ENCODE data around the gene TMEM183A. TPM values are rescaled to one million over a fixed set of nuclear protein-coding genes. Genes with fewer than 3 reads are reported as not detected.

The TMEM183A gene
- total RNA-seq, 2 experiments from 2014 or later = 75.7 to 78.7 TPM

DNA sequence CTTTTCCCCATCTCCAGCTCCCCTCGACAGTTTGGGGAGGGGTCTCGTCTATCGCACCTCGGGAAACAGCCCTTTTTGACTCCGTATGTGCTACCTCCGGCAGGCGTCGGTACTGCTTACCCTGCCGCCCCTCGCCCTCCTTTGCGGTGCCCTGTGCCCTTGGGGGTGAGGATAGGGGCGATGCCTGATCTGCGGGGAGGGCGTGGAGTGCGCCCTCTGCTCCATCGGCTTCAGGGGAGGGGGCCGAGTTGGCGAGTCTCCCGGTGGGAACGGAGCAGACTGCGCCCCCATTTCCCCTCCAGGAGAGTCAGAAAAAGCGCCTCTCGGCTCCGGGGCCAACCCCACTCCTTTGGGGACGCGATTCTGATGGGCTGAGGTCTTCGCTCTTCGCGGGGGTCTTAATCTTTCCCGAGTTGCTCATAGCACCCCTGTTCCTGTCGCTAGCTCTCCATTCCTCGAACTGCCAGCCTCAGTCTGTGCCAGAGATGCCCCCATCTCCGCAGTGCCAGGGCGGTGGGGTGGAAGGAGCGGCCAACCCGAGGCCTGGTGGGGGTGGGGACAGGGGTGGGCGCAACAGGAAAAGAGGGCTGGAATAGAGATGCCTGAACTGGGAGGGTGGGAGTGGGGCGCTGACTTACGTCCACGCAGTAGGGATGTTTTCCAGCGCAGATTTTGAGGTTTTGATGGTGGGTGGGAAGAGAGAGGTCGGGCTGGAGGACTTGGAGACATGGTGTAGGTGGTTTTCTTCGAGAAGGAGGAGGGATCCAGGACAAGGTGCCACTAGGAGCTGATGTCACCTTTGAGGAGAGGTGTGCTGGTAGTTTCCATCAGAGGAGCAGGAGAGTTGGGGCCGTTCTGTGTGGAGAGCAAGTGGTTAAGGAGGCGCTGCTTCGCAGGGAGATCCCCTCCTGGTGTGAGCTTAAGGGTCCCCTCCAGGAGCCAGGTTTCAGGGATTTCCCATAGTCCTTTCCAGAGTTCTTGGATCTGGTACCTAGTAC, 19.8 kb downstream of the TMEM183A start:
- ATAC-seq (peak; percentile 46), DNase-seq (peak; percentile 41)
- Mint-ChIP-seq H3K9me3 (ENCODE audit: low read depth) (peaks cover 3% of the 10 kb centered on the region), H3K4me1 (peaks cover 22% of the 10 kb centered on the region), H3K27me3 (peaks cover 9% of the 10 kb centered on the region), H3K27ac (no peak overlapping the region), H3K36me3 (peaks cover 25% of the 10 kb centered on the region), H3K4me3 (peak overlapping the region; percentile 70)
- CTCF ChIA-PET = interaction anchor here (0.8 to 6.8 kb wide), 6 partner anchors 13 to 189 kb away, joined by 3 to 48 read pairs (median 3); partner anchors contain the start of gene TMEM183A

DNA sequence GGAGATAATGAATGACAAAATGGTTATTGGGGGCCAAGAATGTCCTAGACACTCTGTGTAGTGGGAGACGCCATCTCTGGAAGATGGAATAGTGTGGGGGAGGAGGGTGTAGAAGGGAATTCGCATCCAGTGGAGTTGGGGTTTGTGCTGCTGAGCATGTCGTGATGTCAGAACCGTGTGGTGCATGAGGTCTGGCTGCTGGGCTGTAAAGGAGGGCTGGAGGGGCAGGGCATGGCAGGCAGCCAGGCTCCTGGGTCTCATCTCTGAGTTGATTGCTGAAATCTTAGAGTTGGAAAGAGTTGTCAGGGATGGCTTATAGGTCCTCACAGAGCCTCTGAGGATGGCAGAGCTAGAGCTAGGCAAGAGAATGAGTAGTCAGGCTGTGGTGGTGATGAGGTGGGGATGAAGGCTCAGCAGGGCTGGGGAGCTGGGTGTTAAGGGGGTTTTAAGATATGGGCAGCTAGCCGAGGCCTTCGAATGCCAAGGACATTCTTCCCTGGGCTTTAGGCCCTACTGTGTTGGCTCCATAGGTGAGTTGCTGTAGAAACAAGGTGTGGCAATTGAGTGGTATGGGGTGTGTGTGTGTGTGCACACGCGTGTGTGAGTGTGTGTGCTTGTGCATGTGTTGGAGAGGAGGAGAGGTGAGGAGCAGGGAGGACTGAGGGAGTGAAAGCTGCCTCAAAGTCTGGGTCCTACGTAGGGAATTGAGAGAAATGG, 21.1 kb downstream of the TMEM183A start:
- no peak for ATAC-seq
- H3K27ac Mint-ChIP-seq = no peak overlapping the region
- peaks cover 3% of the 10 kb centered on the region for H3K9me3 Mint-ChIP-seq (ENCODE audit: low read depth)
- H3K27me3 Mint-ChIP-seq = peaks cover 9% of the 10 kb centered on the region
- peak; percentile 39 for DNase-seq
- H3K4me1 Mint-ChIP-seq = peaks cover 22% of the 10 kb centered on the region
- H3K36me3 Mint-ChIP-seq = peaks cover 22% of the 10 kb centered on the region
- no peak overlapping the region for H3K4me3 Mint-ChIP-seq
- CTCF ChIA-PET = interaction anchor here (0.7 to 6.8 kb wide), 4 partner anchors 11 to 188 kb away, joined by 3 to 48 read pairs (median 3); no protein-coding TSS in a partner anchor

DNA sequence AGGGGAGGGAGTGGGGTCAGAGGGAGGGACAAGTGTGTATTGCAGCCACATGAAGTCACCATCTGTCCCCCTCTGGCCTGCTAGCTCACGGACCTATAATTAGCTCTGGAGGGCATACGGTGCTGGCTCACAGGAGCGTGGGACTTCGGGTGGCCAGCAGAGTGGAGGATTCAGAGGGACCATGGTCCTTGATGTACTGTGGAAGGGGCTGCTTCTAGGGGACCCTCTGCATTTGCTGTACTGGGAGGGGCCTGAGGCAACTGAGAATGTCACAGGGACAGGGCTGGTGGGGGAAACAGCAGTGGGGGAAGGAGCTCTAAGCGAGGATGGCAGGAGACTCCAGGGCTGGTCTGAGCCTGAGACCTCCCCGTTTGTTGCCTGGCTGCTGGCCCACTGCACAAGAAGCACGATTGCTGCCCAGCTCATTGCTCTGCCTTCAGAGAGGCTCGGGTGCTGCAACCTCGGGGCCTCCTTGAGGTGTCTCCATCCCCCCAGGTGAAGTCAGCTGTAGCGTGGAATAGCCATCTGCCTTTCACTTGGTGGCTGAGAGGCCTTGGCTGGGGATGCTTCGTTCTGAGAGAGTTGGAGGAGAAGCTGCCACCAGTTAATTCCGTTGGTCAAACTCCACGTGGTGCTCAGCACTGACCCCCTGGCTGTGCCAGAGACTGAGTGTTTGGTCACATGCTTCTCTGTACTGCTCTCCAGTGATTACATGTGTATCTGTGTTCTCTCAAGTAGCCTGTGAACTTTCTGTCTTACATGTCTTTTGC, 21.8 kb downstream of the TMEM183A start:
- no peak overlapping the region for H3K27ac Mint-ChIP-seq
- H3K27me3 Mint-ChIP-seq = peaks cover 9% of the 10 kb centered on the region
- ATAC-seq (no peak), DNase-seq (peak; percentile 37)
- CTCF ChIA-PET = interaction anchor here (0.7 to 6.8 kb wide), 4 partner anchors 11 to 240 kb away, joined by 3 to 48 read pairs (median 4); no protein-coding TSS in a partner anchor
- peaks cover 22% of the 10 kb centered on the region for H3K4me1 Mint-ChIP-seq
- H3K36me3 Mint-ChIP-seq = peaks cover 18% of the 10 kb centered on the region
- H3K9me3 Mint-ChIP-seq (ENCODE audit: low read depth) = peaks cover 3% of the 10 kb centered on the region
- no peak overlapping the region for H3K4me3 Mint-ChIP-seq

DNA sequence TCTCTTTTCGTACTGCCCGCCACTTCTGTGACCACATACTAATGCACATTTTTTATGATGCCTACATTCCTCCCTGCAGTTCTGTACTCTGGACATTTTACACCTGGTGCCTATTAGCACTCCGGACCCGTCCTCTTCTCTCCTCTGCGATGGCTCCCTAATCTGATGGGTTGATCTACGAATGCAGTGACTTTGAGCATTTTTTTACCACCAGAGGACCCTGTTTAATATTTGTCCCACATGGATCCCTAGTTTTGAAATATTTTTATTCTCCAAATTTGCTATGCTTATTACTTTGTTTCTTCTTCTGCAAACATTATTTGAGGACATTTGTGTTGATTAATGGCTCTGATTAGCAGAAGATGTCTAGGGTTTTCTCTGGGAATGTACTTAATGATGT, 24.3 kb downstream of the TMEM183A start:
- Mint-ChIP-seq H3K4me3 (no peak overlapping the region), H3K9me3 (ENCODE audit: low read depth) (no peaks in the 10 kb centered on the region), H3K4me1 (peaks cover 14% of the 10 kb centered on the region), H3K27ac (no peak overlapping the region), H3K27me3 (peaks cover 9% of the 10 kb centered on the region), H3K36me3 (no peaks in the 10 kb centered on the region)
- no peak for DNase-seq
- CTCF ChIA-PET = no interaction called here
- ATAC-seq = no peak

DNA sequence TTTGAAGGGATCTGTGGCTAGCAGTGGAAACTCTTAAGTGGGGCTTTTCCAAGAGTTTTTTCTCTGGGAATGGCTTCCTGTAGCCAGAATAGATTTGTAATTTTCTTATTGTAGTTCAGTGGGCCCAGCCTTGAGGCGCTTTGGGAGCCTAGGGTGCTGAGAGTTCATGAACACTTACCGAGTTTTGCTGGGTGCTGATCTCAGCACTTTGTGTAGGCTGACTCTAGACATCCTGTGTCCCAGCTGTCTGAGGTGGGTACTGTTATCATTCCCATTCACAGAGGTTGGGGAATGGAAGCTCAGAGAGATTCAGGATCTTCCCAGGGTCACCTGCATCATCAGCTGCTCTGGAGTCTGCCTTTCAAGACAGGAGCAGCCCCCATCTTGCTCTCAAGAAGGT, 26.1 kb downstream of the TMEM183A start:
- no peak overlapping the region for H3K27ac Mint-ChIP-seq
- H3K27me3 Mint-ChIP-seq = no peaks in the 10 kb centered on the region
- H3K4me1 Mint-ChIP-seq = peaks cover 9% of the 10 kb centered on the region
- H3K36me3 Mint-ChIP-seq = no peaks in the 10 kb centered on the region
- CTCF ChIA-PET = interaction anchor here (3.4 kb wide), 1 partner anchor 183 kb away, joined by 17 read pairs; no protein-coding TSS in a partner anchor
- H3K9me3 Mint-ChIP-seq (ENCODE audit: low read depth) = no peaks in the 10 kb centered on the region
- ATAC-seq (no peak), DNase-seq (no peak)
- H3K4me3 Mint-ChIP-seq = no peak overlapping the region

DNA sequence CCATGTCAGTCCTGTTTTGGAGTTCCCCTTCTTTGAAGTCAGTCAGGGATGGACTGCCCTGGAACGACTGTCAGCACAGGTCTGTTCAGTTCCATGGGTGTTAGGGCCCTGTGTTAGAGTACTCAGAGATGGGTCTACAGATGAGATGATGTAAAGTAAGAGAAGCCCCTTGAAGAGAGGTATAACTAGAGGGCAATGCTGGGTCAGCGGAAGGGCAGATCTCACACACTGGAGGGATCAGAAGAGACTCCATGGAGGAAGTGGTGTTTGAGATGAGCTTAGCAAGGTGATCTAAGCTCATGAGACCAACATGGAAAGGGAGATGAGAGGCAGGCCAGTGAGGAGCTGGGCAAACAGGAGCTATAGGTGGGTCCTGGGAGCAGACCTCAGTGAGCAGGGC, 26.7 kb downstream of the TMEM183A start:
- H3K27ac Mint-ChIP-seq = no peak overlapping the region
- CTCF ChIA-PET = interaction anchor here (1.1 to 3.4 kb wide), 3 partner anchors 133 to 234 kb away, joined by 3 to 17 read pairs (median 4); no protein-coding TSS in a partner anchor
- ATAC-seq = no peak

DNA sequence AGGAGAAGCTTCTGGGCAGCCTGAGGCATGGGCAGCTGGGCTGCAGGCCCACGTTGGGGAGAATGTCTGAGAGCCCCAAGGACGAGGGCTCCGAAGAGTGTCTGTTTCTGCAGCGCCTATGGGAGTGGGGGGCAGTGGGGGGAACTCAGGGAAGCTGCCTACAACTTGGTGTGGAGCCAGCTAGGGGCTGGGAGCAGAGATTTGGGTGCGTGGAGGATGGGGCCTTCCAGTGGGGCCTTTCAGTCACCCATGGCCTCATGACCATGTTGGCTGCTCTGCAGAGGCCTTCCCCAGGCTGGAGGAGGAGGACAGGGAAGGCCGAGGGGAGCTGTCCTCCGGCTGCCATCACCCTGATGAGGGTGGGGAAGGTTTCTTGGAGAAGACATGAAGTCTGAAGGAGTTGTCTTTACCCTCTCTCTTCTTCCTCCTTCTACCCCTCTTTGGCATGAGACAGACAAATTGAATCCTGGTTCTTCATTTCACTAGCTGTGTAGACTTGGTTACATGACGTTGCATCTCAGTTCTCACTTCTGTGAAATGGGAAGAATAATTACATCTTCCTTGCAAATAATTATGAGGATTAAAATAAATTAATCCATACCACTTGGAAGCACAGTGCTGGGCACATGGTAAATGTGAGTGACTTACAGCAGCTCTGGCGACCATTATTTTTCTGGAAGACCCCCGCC, 27.4 kb downstream of the TMEM183A start:
- H3K4me3 Mint-ChIP-seq = no peak overlapping the region
- peaks cover 3% of the 10 kb centered on the region for H3K36me3 Mint-ChIP-seq
- peaks cover 13% of the 10 kb centered on the region for H3K4me1 Mint-ChIP-seq
- CTCF ChIA-PET = interaction anchor here (1.1 to 3.4 kb wide), 3 partner anchors 132 to 233 kb away, joined by 3 to 17 read pairs (median 4); no protein-coding TSS in a partner anchor
- no peaks in the 10 kb centered on the region for H3K27me3 Mint-ChIP-seq
- ATAC-seq = no peak
- H3K27ac Mint-ChIP-seq = no peak overlapping the region
- no peaks in the 10 kb centered on the region for H3K9me3 Mint-ChIP-seq (ENCODE audit: low read depth)
- no peak for DNase-seq

More for the DNA sequence above, 26.7 kb downstream of the TMEM183A start:
- Mint-ChIP-seq H3K9me3 (ENCODE audit: low read depth) (no peaks in the 10 kb centered on the region), H3K36me3 (no peaks in the 10 kb centered on the region), H3K4me3 (no peak overlapping the region), H3K4me1 (peaks cover 9% of the 10 kb centered on the region), H3K27me3 (no peaks in the 10 kb centered on the region)
- no peak for DNase-seq

DNA sequence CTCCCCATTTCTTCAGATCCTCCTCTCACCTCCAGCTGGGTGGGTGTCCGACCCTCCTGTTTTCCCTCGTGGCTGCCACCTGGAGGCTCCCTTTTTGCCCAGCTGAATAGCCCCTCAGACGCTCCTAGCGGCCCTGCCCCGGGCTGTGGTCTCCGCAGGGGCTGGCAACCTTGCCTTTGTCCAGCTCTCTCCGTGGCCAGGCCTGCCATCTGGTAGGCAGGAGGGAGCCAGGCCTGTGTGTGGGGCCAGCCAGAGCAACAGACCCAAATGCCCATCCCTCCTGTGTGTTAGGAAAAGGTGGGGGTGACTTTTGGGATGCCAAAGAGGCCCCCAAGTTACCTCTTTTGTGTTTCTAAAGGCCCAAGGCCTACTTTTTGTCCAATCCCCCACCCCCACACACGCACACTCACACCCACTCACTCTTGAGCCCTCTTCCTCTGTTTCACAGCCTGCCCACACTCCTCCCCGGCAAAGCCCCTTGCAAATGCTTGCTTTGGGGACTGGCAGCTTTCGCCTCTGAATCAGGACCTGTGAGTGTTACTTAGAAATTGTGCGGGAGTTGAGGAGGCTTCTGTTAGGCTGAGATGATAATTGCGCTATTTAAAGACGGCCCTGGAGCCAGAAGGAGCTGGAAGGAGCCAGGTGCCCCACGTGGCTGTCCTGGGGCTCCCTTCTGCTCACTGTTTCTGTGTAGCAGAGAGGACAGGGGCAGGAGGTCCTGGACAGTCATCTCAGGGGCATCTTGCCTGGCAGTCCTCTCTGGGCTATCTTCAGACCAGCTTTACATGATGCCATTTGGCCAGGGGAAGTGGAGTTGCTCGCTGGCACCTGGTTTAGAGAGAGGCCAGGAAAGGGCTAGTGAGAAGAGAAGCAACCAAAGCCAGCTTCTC, 28.2 kb downstream of the TMEM183A start:
- no peak for DNase-seq
- no peak overlapping the region for H3K27ac Mint-ChIP-seq

DNA sequence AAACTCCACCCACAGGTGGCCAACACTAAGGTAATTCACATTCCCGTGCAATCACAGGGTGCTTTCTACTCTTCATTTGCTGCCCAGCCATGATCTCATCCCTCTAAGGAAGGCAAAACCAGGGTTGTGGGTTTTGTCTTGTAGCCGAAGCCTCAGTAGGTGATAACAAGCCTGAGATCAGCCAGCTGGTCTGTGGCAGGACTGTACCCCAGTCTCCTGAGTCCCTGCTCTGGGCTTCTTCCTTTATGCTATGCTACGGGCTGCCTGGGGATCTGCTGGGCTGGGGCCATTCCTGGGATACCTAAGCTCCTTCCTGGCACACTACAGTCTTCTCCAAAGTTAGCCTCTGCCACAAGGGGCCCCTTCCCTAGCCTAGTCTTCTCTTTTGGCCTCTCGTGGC, 29.0 kb downstream of the TMEM183A start:
- ATAC-seq = no peak
- H3K4me3 Mint-ChIP-seq = no peak overlapping the region
- CTCF ChIA-PET = interaction anchor here (0.7 to 3.4 kb wide), 3 partner anchors 136 to 472 kb away, joined by 3 to 17 read pairs (median 9); no protein-coding TSS in a partner anchor
- H3K4me1 Mint-ChIP-seq = peaks cover 13% of the 10 kb centered on the region
- H3K9me3 Mint-ChIP-seq (ENCODE audit: low read depth) = no peaks in the 10 kb centered on the region
- no peak overlapping the region for H3K27ac Mint-ChIP-seq
- no peak for DNase-seq
- peaks cover 3% of the 10 kb centered on the region for H3K36me3 Mint-ChIP-seq
- H3K27me3 Mint-ChIP-seq = no peaks in the 10 kb centered on the region

More for the DNA sequence above, 28.2 kb downstream of the TMEM183A start:
- ATAC-seq = no peak
- CTCF ChIA-PET = interaction anchor here (0.7 to 3.4 kb wide), 5 partner anchors 131 to 473 kb away, joined by 3 to 17 read pairs (median 4); no protein-coding TSS in a partner anchor
- H3K27me3 Mint-ChIP-seq = no peaks in the 10 kb centered on the region
- peaks cover 13% of the 10 kb centered on the region for H3K4me1 Mint-ChIP-seq
- H3K4me3 Mint-ChIP-seq = no peak overlapping the region
- no peaks in the 10 kb centered on the region for H3K9me3 Mint-ChIP-seq (ENCODE audit: low read depth)
- peaks cover 3% of the 10 kb centered on the region for H3K36me3 Mint-ChIP-seq

DNA sequence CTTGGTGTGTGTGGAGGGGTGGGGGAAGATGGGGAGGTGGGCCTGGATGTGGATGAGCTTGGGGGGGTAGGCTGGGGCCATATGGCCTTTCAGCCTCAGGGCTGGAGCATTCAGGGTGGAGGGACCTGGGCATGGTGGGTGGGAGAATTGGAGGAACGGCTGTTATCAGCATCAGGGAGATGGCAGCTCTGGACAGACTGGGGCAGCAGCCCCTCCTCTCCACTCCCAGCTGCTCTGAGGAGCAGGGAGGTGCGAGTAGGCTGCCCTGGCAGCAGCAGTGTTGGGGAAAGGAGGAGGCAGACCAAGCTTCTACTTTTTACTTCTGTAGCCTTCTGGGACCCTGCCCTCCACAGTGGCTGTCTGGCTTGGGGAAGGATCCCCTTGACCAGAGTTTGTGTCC, 29.4 kb downstream of the TMEM183A start:
- H3K36me3 Mint-ChIP-seq = peaks cover 3% of the 10 kb centered on the region
- no peaks in the 10 kb centered on the region for H3K9me3 Mint-ChIP-seq (ENCODE audit: low read depth)
- H3K27me3 Mint-ChIP-seq = no peaks in the 10 kb centered on the region
- H3K27ac Mint-ChIP-seq = no peak overlapping the region
- CTCF ChIA-PET = interaction anchor here (1.6 to 3.4 kb wide), 2 partner anchors 135 to 180 kb away, joined by 9 to 17 read pairs; no protein-coding TSS in a partner anchor
- peaks cover 13% of the 10 kb centered on the region for H3K4me1 Mint-ChIP-seq
- no peak overlapping the region for H3K4me3 Mint-ChIP-seq
- DNase-seq (no peak), ATAC-seq (no peak)

DNA sequence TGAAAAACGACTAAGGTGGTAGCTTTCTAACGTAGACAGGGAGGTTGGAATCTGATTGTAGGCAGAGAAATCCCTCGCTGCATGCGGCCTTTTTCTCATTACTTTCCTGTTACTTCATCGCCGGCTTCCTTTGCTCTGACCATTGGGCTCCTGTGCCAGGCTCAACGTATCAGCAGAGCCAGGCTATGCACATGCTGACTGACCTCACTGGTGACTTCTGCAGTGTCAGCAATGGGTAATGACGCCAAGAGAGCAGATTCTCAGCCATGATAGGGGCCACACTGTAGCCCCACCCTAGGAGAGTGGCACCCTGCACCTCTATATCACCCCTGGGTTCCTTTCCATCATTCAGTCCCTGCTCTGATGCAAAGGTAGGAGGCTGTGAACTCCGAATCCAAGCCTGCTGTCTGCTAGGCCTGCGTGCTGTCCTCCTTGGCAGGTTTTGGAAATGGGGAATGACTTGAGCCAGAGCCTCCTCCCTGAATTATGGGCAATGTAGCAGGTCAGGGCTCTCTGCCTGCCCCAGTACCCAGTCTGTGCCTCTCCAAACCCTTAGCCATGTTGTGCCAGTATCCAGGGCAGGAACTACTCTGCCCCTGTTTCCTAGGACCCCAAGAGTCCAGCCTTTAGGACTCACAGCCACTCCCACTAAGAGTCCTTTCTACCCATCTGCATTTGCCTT, 30.5 kb downstream of the TMEM183A start:
- peaks cover 13% of the 10 kb centered on the region for H3K4me1 Mint-ChIP-seq
- H3K36me3 Mint-ChIP-seq = peaks cover 3% of the 10 kb centered on the region
- ATAC-seq = no peak
- no peak overlapping the region for H3K4me3 Mint-ChIP-seq
- no peaks in the 10 kb centered on the region for H3K9me3 Mint-ChIP-seq (ENCODE audit: low read depth)
- CTCF ChIA-PET = interaction anchor here (1.6 to 6.4 kb wide), 3 partner anchors 134 to 179 kb away, joined by 9 to 106 read pairs (median 74); no protein-coding TSS in a partner anchor
- no peaks in the 10 kb centered on the region for H3K27me3 Mint-ChIP-seq
- H3K27ac Mint-ChIP-seq = no peak overlapping the region
- DNase-seq = no peak

All from activated CD8-positive, alpha-beta memory T cell treated with anti-CD3 and anti-CD28 coated beads, Interleukin-2, amount 10 ng/mL, durations not matched to agents 7 days and 5 days (primary cell).